ENCODE data around the gene CEBPE.

CEBPE gene

GRCh38 chr14:23146351-23146910 is 27.4 kb upstream of the CEBPE start:
- no peak overlapping the region for H3K4me3 ChIP-seq (ENCODE audit: low read depth in 1 of 2, low read length in 2 of 2)
- H3K36me3 ChIP-seq (ENCODE audit: control insufficient read depth in 1 of 2, insufficient read depth in 2 of 2, low read length in 2 of 2) = peaks cover 0 to 14% of the 10 kb centered on the region in 2 donors
- H3K4me1 ChIP-seq (ENCODE audit: control insufficient read depth in 1 of 2, insufficient read depth in 2 of 2, low read length in 2 of 2) = no peaks in the 10 kb centered on the region
- no peaks in the 10 kb centered on the region for H3K27me3 ChIP-seq (ENCODE audit: control insufficient read depth in 1 of 2, insufficient read depth in 2 of 2, low read length in 2 of 2)
- H3K27ac ChIP-seq (ENCODE audit: low read depth, low read length) = no peak overlapping the region
- H3K9ac ChIP-seq (ENCODE audit: low read depth in 1 of 2, low read length in 2 of 2) = no peak overlapping the region
- H3K9me3 ChIP-seq (ENCODE audit: control insufficient read depth in 1 of 2, low read length in 2 of 2) = no peaks in the 10 kb centered on the region

- Histone ChIP-seq H3K4me3 (ENCODE audit: low read depth in 1 of 2, low read length in 2 of 2) (no peak overlapping the region), H3K4me1 (ENCODE audit: control insufficient read depth in 1 of 2, insufficient read depth in 2 of 2, low read length in 2 of 2) (no peaks in the 10 kb centered on the region), H3K27me3 (ENCODE audit: control insufficient read depth in 1 of 2, insufficient read depth in 2 of 2, low read length in 2 of 2) (no peaks in the 10 kb centered on the region), H3K9ac (ENCODE audit: low read depth in 1 of 2, low read length in 2 of 2) (no peak overlapping the region), H3K27ac (ENCODE audit: low read depth, low read length) (no peak overlapping the region), H3K9me3 (ENCODE audit: control insufficient read depth in 1 of 2, low read length in 2 of 2) (no peaks in the 10 kb centered on the region), H3K36me3 (ENCODE audit: control insufficient read depth in 1 of 2, insufficient read depth in 2 of 2, low read length in 2 of 2) (peaks cover 0 to 14% of the 10 kb centered on the region in 2 donors)
Observed at GRCh38 chr14:23145794-23146350, 26.8 kb upstream of the CEBPE start.

GRCh38 chr14:23143911-23144310 is 24.9 kb upstream of the CEBPE start:
- Histone ChIP-seq H3K4me1 (ENCODE audit: control insufficient read depth in 1 of 2, insufficient read depth in 2 of 2, low read length in 2 of 2) (peaks cover 0 to 5% of the 10 kb centered on the region in 2 donors), H3K4me3 (ENCODE audit: low read depth in 1 of 2, low read length in 2 of 2) (no peak overlapping the region), H3K36me3 (ENCODE audit: control insufficient read depth in 1 of 2, insufficient read depth in 2 of 2, low read length in 2 of 2) (peaks cover 6 to 30% of the 10 kb centered on the region in 2 donors), H3K9ac (ENCODE audit: low read depth in 1 of 2, low read length in 2 of 2) (no peak overlapping the region), H3K9me3 (ENCODE audit: control insufficient read depth in 1 of 2, low read length in 2 of 2) (no peaks in the 10 kb centered on the region), H3K27ac (ENCODE audit: low read depth, low read length) (no peak overlapping the region), H3K27me3 (ENCODE audit: control insufficient read depth in 1 of 2, insufficient read depth in 2 of 2, low read length in 2 of 2) (no peaks in the 10 kb centered on the region)

- Histone ChIP-seq H3K9me3 (ENCODE audit: control insufficient read depth in 1 of 2, low read length in 2 of 2) (no peaks in the 10 kb centered on the region), H3K27ac (ENCODE audit: low read depth, low read length) (no peak overlapping the region), H3K27me3 (ENCODE audit: control insufficient read depth in 1 of 2, insufficient read depth in 2 of 2, low read length in 2 of 2) (no peaks in the 10 kb centered on the region), H3K4me3 (ENCODE audit: low read depth in 1 of 2, low read length in 2 of 2) (no peak overlapping the region), H3K4me1 (ENCODE audit: control insufficient read depth in 1 of 2, insufficient read depth in 2 of 2, low read length in 2 of 2) (peaks cover 0 to 10% of the 10 kb centered on the region in 2 donors), H3K36me3 (ENCODE audit: control insufficient read depth in 1 of 2, insufficient read depth in 2 of 2, low read length in 2 of 2) (peaks cover 6 to 31% of the 10 kb centered on the region in 2 donors), H3K9ac (ENCODE audit: low read depth in 1 of 2, low read length in 2 of 2) (no peak overlapping the region)
Observed at GRCh38 chr14:23142826-23143225, 23.8 kb upstream of the CEBPE start.

- peaks cover 0 to 12% of the 10 kb centered on the region in 2 donors for H3K4me1 ChIP-seq (ENCODE audit: control insufficient read depth in 1 of 2, insufficient read depth in 2 of 2, low read length in 2 of 2)
Observed at GRCh38 chr14:23141706-23142444, 22.8 kb upstream of the CEBPE start.

GRCh38 chr14:23140371-23140770 is 21.3 kb upstream of the CEBPE start:
- Histone ChIP-seq H3K4me1 (ENCODE audit: control insufficient read depth in 1 of 2, insufficient read depth in 2 of 2, low read length in 2 of 2) (peaks cover 0 to 12% of the 10 kb centered on the region in 2 donors), H3K27me3 (ENCODE audit: control insufficient read depth in 1 of 2, insufficient read depth in 2 of 2, low read length in 2 of 2) (no peaks in the 10 kb centered on the region), H3K4me3 (ENCODE audit: low read depth in 1 of 2, low read length in 2 of 2) (no peak overlapping the region), H3K9ac (ENCODE audit: low read depth in 1 of 2, low read length in 2 of 2) (no peak overlapping the region), H3K27ac (ENCODE audit: low read depth, low read length) (no peak overlapping the region), H3K9me3 (ENCODE audit: control insufficient read depth in 1 of 2, low read length in 2 of 2) (no peaks in the 10 kb centered on the region), H3K36me3 (ENCODE audit: control insufficient read depth in 1 of 2, insufficient read depth in 2 of 2, low read length in 2 of 2) (peaks cover 11 to 39% of the 10 kb centered on the region in 2 donors)

More at GRCh38 chr14:23141706-23142444, 22.8 kb upstream of the CEBPE start:
- peaks cover 6 to 29% of the 10 kb centered on the region in 2 donors for H3K36me3 ChIP-seq (ENCODE audit: control insufficient read depth in 1 of 2, insufficient read depth in 2 of 2, low read length in 2 of 2)
- no peaks in the 10 kb centered on the region for H3K9me3 ChIP-seq (ENCODE audit: control insufficient read depth in 1 of 2, low read length in 2 of 2)
- H3K4me3 ChIP-seq (ENCODE audit: low read depth in 1 of 2, low read length in 2 of 2) = no peak overlapping the region
- H3K27me3 ChIP-seq (ENCODE audit: control insufficient read depth in 1 of 2, insufficient read depth in 2 of 2, low read length in 2 of 2) = no peaks in the 10 kb centered on the region
- H3K27ac ChIP-seq (ENCODE audit: low read depth, low read length) = no peak overlapping the region
- H3K9ac ChIP-seq (ENCODE audit: low read depth in 1 of 2, low read length in 2 of 2) = no peak overlapping the region

- Histone ChIP-seq H3K27ac (ENCODE audit: low read depth, low read length) (no peak overlapping the region), H3K4me1 (ENCODE audit: control insufficient read depth in 1 of 2, insufficient read depth in 2 of 2, low read length in 2 of 2) (peaks cover 0 to 12% of the 10 kb centered on the region in 2 donors), H3K36me3 (ENCODE audit: control insufficient read depth in 1 of 2, insufficient read depth in 2 of 2, low read length in 2 of 2) (peaks cover 11 to 39% of the 10 kb centered on the region in 2 donors), H3K9me3 (ENCODE audit: control insufficient read depth in 1 of 2, low read length in 2 of 2) (no peaks in the 10 kb centered on the region), H3K9ac (ENCODE audit: low read depth in 1 of 2, low read length in 2 of 2) (no peak overlapping the region), H3K4me3 (ENCODE audit: low read depth in 1 of 2, low read length in 2 of 2) (no peak overlapping the region), H3K27me3 (ENCODE audit: control insufficient read depth in 1 of 2, insufficient read depth in 2 of 2, low read length in 2 of 2) (no peaks in the 10 kb centered on the region)
Observed at GRCh38 chr14:23139874-23140273, 20.8 kb upstream of the CEBPE start.

GRCh38 chr14:23137813-23138535 is 18.9 kb upstream of the CEBPE start:
- no peak overlapping the region for H3K27ac ChIP-seq (ENCODE audit: low read depth, low read length)
- peaks cover 11 to 38% of the 10 kb centered on the region in 2 donors for H3K36me3 ChIP-seq (ENCODE audit: control insufficient read depth in 1 of 2, insufficient read depth in 2 of 2, low read length in 2 of 2)
- H3K4me1 ChIP-seq (ENCODE audit: control insufficient read depth in 1 of 2, insufficient read depth in 2 of 2, low read length in 2 of 2) = peaks cover 0 to 12% of the 10 kb centered on the region in 2 donors
- H3K9me3 ChIP-seq (ENCODE audit: control insufficient read depth in 1 of 2, low read length in 2 of 2) = no peaks in the 10 kb centered on the region
- H3K27me3 ChIP-seq (ENCODE audit: control insufficient read depth in 1 of 2, insufficient read depth in 2 of 2, low read length in 2 of 2) = no peaks in the 10 kb centered on the region
- no peak overlapping the region for H3K9ac ChIP-seq (ENCODE audit: low read depth in 1 of 2, low read length in 2 of 2)
- no peak overlapping the region for H3K4me3 ChIP-seq (ENCODE audit: low read depth in 1 of 2, low read length in 2 of 2)

GRCh38 chr14:23137192-23137812 is 18.2 kb upstream of the CEBPE start:
- no peak overlapping the region for H3K4me3 ChIP-seq (ENCODE audit: low read depth in 1 of 2, low read length in 2 of 2)
- H3K36me3 ChIP-seq (ENCODE audit: control insufficient read depth in 1 of 2, insufficient read depth in 2 of 2, low read length in 2 of 2) = peaks cover 11 to 34% of the 10 kb centered on the region in 2 donors
- no peak overlapping the region for H3K27ac ChIP-seq (ENCODE audit: low read depth, low read length)
- no peaks in the 10 kb centered on the region for H3K27me3 ChIP-seq (ENCODE audit: control insufficient read depth in 1 of 2, insufficient read depth in 2 of 2, low read length in 2 of 2)
- H3K4me1 ChIP-seq (ENCODE audit: control insufficient read depth in 1 of 2, insufficient read depth in 2 of 2, low read length in 2 of 2) = peaks cover 0 to 12% of the 10 kb centered on the region in 2 donors
- H3K9ac ChIP-seq (ENCODE audit: low read depth in 1 of 2, low read length in 2 of 2) = no peak overlapping the region
- no peaks in the 10 kb centered on the region for H3K9me3 ChIP-seq (ENCODE audit: control insufficient read depth in 1 of 2, low read length in 2 of 2)

Data from duodenal mucosa (tissue), 2 donors.